22Rv1 (cell line): ENCODE measurements around the gene SYNGR2.

Experiments used
- CTCF ChIP-seq: fragments of 450-650 bp; IDR thresholded peaks from 2 replicates; pipeline ENCODE4 v1.5.1; 2017; ENCODE audit warnings: mild to moderate bottlenecking
- ZFX ChIP-seq: fragments of 450-650 bp; IDR thresholded peaks from 2 replicates; pipeline ENCODE4 v1.6.1; 2017; ENCODE audit warnings: antibody characterized with exemption, borderline replicate concordance

- TF ChIP-seq CTCF = no peak
- TF ChIP-seq ZFX = no peak
These were observed 41.5 kb upstream of the SYNGR2 start for GRCh38 chr17:78126895-78127238.
